ENCODE measurements around the gene LPIN1.

Gene LPIN1

GRCh38 chr2:11861044-11861443 lies 114.6 kb downstream of the LPIN1 start:
- TF ChIP-seq CTCF (IDR thresholded peaks at IDR 0.05; ENCODE audit: borderline replicate concordance, insufficient read depth, low read depth, low read length), result no peak
- H3K4me3 ChIP-seq (ENCODE audit: low read depth, low read length), result no peak overlapping the region

DNA sequence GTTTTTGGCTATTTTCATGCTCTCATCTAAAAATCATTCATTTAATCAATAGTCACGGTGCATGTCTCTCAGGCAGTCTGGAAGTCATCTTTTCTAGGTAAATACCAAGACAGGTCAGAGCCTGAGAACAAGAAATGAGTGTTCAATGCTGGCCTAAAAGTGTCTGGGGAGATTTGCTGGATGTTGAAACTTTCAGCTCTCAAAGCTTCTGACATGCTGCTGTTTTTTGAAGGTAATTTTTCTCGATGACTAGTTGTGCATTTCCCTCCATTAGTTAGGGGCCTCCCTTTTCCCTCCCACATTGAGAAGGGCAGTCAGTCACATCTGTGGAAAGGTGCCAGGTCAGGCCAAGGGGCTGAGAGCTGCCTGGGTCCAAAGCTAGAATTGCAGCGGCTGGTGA lies 115.6 kb downstream of the LPIN1 start:
- no peak for TF ChIP-seq CTCF (IDR thresholded peaks at IDR 0.05; ENCODE audit: borderline replicate concordance, insufficient read depth, low read depth, low read length)
- no peak overlapping the region for H3K4me3 ChIP-seq (ENCODE audit: low read depth, low read length)

DNA sequence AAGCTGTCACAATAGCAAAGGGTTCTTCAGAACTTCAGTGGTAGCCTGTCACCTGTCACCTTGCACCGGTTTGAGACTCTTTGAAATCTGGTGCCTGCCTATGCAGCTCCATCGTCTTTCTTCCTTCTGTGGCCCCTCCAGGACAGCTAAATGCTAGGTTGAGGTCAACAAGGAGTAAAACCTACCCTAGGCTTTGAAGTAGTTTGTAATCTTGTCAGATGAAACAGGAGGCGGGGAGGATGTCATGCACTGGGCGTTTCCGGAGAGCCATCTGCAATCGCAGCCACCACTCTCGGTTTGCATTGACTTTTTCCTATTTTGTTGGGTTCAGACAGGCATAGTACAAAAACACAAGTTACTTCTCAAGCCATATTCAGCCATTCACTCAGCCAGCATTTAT lies 116.7 kb downstream of the LPIN1 start:
- TF ChIP-seq CTCF (IDR thresholded peaks at IDR 0.05; ENCODE audit: borderline replicate concordance, insufficient read depth, low read depth, low read length), result no peak
- no peak overlapping the region for H3K4me3 ChIP-seq (ENCODE audit: low read depth, low read length)

DNA sequence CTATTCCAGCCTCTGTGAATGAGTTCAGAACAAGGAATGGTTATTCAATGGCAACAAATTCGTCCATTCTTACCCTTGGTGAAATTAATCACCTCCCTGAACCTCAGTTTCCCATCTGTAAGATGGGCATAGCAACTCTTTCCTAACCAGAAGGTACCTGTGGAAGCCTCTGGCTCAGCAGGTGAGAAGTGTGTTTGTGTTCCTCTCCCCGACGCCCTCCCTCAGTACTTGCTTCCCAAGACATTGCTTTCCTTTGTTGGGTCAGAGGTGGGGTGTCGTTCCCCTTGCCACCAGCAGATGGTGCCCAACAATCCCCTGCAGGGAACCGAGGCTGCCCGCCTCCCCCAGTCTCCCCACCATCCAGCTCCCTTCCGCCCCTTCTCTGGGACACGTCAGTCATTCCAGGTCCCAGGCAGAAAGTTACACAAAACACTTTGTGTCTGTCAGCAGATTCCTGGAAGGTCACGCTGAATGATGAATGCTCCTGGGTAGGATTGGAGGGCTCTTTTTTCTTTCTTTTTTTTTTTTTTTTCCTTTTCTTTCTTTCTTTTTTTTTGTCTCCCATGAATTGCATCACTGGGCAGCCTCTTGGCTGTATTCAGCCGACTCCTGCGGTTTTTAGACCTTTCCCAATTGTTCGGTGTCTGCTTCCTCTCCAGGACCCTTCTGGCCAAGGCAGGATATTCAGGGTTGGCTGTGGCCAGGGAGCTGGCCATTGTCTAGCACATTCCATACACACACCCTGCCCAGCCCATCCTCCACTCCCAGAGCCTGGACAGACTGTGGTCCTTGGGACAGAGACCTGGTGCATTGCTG lies 117.3 kb downstream of the LPIN1 start:
- no peak overlapping the region for H3K4me3 ChIP-seq (ENCODE audit: low read depth, low read length)
- TF ChIP-seq CTCF (IDR thresholded peaks at IDR 0.05; ENCODE audit: borderline replicate concordance, insufficient read depth, low read depth, low read length), result peak; percentile 97

DNA sequence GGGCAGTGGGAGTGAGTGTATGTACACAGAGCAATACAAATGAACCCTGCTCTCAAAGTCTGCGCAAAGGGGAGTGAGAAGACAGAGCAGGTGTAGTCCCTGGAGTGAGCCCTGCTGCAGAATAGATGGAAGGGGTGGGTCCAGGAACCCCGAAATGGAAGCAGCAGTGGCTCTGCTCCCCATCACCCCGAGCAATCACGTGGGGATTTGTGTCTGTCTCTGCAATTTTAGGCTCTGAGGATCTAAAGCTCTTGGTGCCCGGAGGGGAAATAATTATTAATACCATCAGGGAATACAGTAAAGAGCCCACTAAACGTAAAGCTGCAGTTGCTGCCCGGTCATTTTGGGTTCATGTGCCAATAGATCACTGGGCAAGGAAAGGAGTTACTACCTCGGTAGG lies 118.3 kb downstream of the LPIN1 start:
- no peak overlapping the region for H3K4me3 ChIP-seq (ENCODE audit: low read depth, low read length)
- TF ChIP-seq CTCF (IDR thresholded peaks at IDR 0.05; ENCODE audit: borderline replicate concordance, insufficient read depth, low read depth, low read length), result no peak

- H3K4me3 ChIP-seq (ENCODE audit: low read depth, low read length), result no peak overlapping the region
- TF ChIP-seq CTCF (IDR thresholded peaks at IDR 0.05; ENCODE audit: borderline replicate concordance, insufficient read depth, low read depth, low read length), result no peak
Measured at GRCh38 chr2:11865378-11865777, 118.9 kb downstream of the LPIN1 start.

DNA sequence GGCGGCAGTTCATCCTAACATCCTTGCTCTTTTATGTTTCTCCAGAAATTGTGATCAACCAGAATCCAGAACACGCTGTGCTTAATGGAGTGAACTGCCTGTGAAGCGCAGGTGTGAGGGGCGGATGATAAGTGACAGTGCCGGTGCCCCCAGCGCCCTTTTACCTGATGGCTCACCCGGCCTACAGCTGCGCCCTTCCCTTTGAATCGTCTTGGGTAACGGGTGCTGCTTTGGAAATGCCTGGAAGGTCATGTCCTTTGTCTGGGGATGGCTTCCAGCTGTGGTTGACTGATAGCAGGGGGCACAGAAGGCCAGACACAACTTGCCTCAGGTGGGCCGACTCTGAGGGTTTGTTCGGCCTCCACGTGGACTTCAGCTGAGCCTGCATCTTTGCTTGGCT lies 119.4 kb downstream of the LPIN1 start:
- TF ChIP-seq CTCF (IDR thresholded peaks at IDR 0.05; ENCODE audit: borderline replicate concordance, insufficient read depth, low read depth, low read length), result no peak

More for the DNA sequence above, 119.4 kb downstream of the LPIN1 start:
- H3K4me3 ChIP-seq (ENCODE audit: low read depth, low read length), result no peak overlapping the region

Measured in GM12875 (cell line).